Measurements from ENCODE around the gene COL4A5.
"Not testable (repeated sequence)": the region's sequence is repeated elsewhere in the genome, so short reads cannot be mapped to it uniquely, and the experiment has no call there.

Gene COL4A5

DNA sequence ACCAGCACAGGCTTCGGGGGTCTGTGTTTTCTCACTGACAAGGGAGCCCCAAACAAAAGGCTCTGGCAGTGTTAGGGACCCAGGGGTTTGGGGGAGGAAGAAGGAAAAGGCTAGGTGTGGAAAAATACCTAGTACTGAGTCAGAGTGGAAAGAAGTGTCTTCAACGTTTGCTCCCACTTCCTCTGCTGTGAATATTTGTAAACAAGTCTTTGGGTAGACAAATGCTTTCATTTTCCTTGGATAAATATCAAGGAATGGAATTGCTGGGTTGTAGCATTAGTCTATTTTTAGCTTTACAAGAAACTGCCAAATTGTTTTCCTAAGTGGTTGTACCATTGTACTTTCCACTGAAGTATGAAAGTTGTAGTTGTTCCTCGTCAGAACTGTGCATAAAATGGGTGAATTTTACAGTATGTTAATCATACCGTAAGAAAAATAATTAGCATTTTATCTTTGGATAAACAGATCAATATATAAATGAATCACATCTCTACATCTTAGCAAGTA, 17.4 kb downstream of the COL4A5 start:
- DNase-seq (ENCODE audit: low read depth in 2 of 2): no peak

DNA sequence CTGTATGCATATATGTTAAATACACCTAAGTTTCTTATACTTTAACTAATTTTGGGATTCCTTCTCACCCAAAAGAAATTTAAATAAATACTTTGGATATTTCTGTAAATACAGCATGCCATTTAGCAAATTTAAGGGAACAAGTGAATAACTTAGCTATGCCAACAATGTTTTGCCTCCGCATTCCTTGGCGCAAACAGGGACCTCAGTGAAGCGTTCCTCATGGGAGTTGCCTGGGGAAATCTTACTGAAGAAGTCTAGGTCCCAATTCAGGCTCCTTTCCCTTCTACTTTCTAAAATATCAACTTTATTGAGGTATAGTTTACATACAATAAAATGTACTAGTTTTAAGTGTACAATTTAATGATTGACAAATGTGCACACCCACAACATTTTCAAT, 25.0 kb downstream of the COL4A5 start:
- no peak for DNase-seq (ENCODE audit: low read depth in 2 of 2)

DNA sequence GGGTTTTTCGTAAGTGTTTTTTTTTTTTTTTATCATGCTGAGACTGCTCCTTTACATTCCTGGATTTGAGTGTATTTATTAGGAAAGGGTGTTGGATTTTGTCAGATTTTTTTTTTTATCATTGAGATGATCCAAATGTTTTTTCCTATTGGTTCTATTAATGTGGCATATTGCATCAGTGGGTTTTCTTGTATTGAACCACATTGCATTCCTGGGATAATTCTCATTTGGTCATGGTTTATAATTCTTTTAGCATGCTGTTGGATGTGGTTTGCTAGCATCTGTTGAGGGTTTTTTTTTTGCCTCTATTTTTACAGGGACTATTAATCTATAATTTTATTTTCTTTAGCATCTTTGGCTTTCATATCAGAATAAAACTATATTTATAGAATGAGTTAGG, 28.8 kb downstream of the COL4A5 start:
- DNase-seq (ENCODE audit: low read depth in 2 of 2): no peak

DNA sequence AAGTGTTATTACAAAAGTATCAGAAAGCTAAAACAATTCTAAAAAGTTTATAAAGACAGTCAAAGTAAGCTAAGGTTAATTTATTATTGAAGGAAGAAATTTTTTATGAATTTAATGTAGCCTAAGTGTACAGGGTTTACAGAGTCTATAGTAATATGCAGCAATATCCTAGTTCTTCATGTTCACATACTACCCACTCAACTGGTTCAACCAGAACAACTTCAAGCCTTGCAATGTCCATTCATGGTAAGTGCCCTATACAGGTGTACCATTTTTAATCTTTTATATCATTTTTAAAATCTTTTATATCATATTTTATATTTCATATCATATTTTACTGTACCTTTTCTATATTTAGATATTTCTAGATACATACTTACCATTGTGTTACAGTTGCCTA, 34.3 kb downstream of the COL4A5 start:
- DNase-seq (ENCODE audit: low read depth in 2 of 2): no peak

DNA sequence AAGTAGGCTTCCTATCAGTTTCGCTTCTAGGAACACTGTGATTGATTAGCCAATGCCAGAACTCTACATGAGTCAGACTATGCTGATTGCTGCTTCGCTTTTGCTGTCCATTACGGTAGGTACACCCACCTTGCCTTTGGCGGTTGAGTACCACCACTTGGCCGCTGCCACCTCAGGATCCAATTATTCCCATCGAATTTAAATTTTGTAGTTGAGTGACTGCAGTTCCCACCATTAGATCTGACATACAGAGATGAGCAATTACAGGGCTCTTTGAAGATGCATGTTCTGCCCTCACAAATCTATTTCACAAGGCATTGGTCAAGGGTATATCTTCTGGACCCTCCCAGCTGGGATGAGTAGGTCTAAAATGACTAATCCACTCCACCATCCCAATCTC, 41.9 kb downstream of the COL4A5 start:
- not testable (repeated sequence) for DNase-seq (ENCODE audit: low read depth in 2 of 2)

DNA sequence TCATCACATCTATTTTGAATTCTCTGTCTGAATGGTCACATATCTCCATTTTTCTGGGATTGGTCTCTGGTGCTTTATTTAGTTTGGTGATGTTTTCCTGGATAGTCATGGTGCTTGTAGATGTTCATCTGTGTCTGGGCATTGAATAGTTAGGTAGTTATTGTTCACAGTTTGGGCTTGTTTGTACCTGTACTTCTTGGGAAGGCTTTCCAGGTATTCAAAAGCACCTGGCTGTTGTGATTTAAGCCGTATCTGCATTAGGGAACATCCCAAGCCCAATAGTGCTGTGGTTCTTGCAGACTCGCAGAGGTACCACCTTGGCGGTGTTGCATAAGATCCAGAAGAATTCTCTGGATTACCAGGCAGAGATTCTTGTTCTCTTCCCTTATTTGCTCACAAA, 44.6 kb downstream of the COL4A5 start:
- no peak for DNase-seq (ENCODE audit: low read depth in 2 of 2)

DNA sequence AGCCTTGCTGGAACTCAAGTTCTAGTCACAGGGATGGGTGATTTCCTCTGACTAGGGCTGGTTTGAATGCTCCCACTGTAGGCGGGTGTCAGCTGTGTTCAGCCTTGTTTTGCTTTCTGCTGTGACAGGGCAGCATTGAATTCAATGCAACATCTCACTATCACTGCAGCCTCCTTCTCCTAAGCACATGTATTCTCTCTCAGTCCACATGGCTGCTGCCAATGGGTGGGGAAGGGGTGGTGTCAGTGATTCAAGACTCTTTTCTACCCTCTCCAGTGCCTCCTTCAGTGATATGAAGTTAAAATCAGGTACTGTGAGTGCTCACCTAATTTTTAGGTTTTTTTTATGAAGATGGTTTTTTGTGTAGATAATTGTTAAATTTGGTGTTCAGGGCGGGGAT, 46.3 kb downstream of the COL4A5 start:
- no peak for DNase-seq (ENCODE audit: low read depth in 2 of 2)

DNA sequence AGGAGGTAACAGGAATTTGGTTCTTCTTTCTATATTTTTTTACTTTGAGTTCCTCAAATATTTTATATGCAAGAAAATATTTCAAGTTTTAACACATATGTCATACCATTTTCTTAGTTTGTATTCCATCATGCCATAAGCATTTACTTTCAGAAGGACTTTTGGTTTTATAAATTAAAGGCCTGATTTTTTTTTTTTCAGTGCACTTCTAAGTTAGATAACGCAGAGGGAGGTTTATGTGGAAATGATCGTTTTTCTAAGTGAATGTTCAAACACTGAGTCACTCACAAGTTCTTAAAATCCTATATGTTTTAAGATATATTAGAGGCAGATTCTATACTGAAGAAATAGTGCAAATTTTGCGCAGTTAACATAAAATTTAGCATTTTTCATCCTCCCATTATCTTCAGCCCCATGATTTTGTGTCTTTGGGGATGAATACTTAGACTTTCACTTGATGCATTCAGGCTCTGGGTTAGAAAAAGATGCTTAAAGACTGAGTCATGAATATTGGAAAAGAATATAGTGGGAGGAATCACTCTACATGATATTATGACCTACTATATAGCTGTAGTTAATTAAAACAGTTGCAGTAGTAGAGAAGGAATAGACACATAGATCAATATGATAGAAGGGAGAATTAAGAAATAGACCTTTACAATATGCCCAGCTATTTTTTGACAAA, 54.9 kb downstream of the COL4A5 start:
- no peak for DNase-seq (ENCODE audit: low read depth in 2 of 2)

DNA sequence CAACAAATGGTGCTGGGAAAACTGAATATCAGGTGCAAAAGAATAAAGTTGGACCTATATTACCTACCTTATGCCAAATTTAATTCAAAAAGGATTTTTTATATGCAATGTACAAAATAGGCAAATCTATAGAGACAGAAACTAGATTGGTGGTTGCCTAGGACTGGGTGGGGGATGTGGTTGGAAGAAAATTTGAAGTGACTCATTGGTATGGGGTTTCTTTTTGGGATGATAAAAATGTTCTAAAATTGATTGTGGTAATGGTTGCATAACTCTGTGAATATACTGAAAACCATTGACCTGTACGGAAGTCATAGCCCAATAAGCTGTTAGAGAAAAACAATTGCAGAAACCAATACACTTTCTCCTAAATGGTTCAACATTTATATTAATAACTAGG, 72.1 kb downstream of the COL4A5 start:
- DNase-seq (ENCODE audit: low read depth in 2 of 2): no peak

DNA sequence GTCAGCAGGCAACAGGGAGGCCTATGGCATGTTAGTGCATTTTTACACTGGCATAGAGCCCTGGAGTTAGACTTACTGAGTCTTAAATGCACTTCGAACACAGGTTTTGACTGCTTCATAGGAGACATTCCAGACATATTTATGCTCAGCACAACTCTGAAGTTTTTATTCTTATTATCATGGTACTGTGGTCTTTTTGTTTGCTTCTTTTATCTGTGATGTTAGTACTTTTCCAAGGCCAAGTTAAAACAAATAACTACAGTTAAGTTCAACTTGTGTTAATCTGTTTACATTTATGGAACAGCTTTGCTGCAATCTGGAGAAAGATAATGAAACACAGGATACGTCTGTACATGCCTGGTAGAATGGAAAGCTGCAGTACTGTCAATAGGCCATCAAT, 76.5 kb downstream of the COL4A5 start:
- DNase-seq (ENCODE audit: low read depth in 2 of 2): no peak

DNA sequence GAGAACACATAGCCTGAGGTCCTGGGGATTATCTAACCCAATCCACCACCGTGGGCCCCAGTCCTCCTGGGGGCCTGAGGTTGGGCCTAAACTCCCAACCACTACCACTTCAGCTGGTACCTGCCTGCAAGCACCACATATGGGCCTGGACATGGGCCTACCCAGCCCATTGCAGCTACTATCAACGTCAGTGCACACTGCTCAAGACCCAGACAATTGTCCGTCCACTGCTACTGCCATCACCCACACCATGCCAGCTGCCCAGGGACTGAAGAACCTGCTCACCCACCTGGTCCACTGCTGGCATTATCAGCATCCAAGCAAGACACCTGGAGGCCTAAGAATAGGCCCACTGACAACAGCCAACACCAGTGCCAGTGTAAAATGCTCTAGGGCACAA, 88.1 kb downstream of the COL4A5 start:
- DNase-seq (ENCODE audit: low read depth in 2 of 2): no peak

DNA sequence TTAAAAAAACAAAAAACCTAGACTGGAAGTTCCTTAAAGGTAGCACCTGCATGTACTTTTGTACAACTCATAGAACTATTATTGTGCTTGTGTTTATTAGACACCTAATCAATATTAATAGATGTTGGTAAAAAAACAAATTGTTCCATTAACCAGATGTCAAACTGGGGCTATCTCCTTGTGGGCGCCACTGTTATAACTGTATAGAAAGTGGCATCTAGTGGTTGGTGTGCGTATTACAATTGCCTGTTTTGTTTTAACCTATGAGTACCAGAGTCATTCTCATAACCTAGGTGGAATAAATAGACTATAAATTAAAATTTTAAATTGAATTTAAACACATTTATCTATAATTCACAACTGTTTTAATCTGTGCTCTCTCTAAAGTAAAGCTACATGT, 97.4 kb downstream of the COL4A5 start:
- DNase-seq (ENCODE audit: low read depth in 2 of 2): no peak

DNA sequence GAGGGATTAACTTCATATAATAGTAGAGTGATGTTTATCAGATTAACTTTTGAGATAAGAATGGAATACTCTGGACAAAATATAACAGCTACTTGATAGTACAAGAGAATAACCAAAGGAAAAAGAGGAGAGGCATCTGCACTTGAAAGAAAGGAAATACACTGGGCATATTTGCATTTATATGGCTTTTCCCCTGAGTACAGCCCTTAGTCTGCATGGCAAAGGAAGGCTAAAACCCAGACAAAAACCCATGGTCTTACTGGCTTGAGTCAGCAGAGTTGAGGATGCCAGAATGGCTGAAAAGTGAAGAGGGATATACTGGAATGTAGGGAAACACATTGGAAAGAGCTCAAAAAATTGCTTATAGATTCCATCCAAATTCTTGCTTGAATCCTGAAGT, 101.6 kb downstream of the COL4A5 start:
- no peak for DNase-seq (ENCODE audit: low read depth in 2 of 2)

DNA sequence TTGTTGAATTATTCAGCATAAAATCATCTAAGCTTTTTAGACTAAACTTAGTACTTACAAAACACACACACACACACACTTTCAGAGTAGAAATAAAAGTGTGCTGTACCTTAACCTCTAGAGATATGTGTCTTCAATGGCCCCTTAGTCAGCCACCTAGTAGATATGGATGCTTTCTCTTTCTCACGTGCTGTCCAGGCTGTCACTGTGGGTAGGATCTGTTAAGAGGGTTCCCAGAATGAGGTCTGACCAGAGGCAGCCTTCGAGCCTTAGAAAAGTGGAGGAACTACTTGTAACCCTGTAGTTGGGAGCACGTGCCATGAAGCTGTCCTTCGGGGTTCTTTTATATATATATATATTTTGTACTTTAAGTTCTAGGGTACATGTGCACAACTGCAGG, 117.9 kb downstream of the COL4A5 start:
- no peak for DNase-seq (ENCODE audit: low read depth in 2 of 2)

DNA sequence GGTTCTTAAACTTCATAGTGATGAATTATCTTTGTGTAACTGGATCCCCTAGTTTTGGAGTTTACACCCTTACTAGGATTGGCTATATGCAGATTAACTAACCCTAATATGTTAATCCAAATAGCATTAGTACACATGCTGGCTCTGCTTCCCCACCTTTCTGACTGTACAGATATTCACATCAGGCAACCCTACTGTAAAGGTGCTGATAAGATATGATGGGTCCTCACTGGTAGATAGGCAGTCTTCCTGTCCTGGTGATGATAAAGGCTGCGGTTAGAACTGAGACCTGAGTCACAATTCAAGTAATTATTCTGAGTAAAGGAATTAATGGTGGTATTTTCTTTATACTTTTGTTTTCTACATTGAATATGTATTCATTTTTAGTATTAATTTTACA, 118.6 kb downstream of the COL4A5 start:
- DNase-seq (ENCODE audit: low read depth in 2 of 2): no peak

DNA sequence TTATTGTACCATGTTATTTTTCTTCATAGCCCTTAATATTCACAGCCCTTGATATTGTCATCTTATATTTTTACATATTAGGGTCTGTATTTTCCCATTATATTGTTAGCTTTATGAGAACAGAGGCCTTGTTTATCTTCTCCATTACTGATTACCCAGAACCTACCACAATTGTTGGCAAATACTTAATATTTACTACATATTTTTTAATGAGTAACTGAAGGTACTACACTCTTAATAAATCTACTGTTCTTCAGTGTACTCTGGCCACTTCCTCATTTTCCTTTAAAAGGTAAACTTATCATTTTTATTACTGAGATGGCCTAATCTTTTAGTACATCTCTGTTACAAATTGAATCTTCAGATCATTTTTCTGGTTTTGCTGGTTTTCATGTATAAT, 133.5 kb downstream of the COL4A5 start:
- no peak for DNase-seq (ENCODE audit: low read depth in 2 of 2)

DNA sequence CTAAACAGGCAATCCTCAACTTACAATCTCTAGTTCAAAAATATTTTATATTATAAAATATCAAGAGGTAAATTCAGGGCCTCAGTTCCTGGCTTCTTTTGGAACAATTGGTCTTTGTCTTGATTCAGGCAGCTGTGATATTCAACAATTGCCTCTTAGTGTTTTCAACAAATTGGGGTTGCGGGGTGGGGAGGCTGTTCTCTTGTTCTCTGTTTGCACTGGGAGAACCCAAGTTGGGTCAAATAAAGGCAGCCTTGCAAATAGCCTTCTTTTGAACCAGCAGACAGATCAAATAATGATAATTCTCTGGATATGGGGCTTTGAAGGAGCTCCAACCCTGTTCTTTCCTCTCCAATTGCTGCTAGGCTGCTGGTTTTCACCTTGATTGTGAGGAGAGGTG, 142.5 kb downstream of the COL4A5 start:
- DNase-seq (ENCODE audit: low read depth in 2 of 2): no peak

DNA sequence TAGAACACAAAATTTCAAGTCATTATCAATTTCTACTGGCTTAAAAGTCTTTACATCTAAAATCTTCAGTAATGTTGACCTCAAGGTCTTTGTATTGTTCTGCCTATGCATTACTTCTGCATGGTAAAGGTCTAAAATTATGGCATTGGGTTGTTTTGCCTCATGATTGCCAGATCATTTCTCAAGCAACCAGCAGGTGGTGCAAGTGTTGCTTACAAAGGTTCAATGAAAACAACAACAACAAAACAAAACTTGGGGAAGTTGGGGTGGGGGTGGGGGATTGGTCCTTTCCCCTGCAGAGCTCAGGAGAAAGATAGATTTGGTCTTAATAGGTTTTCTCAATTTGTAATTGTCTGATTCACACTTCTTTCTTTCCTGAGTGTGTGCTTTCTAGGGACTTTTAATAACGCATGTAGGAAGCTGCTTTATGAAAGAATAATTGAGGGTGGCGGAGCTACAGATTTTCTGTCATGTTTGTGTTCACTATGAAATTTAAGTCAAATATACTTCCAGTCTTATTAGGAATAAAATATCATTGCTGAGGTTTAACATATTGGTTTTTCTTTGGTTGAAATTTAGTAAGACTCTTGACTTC, 145.1 kb downstream of the COL4A5 start:
- DNase-seq (ENCODE audit: low read depth in 2 of 2): no peak

DNA sequence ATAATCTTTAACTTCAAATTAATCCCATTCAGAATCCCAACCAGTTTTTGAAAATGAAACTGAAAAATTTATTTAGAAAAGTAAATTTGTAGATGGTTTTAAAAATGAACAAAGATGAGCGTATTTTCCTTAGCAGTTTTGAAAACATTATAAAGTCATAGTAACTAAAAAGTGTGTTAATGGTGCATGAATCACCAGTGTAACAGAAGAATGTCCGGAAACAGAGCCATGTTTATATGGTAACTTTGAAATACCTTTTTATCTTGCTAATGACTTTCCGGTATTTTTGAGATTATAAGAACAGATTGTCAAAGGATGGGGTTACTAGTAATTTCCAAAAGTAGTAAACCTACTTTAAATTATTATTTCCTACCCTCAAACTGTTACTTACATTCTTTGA, 150.9 kb downstream of the COL4A5 start:
- DNase-seq (ENCODE audit: low read depth in 2 of 2): no peak

DNA sequence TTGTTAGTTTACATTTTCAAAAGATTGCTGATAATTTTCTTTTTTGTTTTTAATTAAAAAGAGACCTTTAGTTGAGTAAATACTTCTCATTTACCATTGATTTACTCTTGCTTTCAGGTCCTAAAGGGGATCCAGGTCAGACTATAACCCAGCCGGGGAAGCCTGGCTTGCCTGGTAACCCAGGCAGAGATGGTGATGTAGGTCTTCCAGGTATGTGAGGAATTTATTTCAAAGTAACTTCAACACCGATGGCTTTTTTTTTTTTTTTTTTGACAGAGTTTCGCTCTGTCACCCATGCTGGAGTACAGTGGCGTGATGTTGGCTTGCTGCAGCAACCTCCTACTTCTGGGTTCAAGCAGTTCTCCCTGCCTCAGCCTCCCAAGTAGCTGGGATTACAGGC, 161.6 kb downstream of the COL4A5 start:
- no peak for DNase-seq (ENCODE audit: low read depth in 2 of 2)

DNA sequence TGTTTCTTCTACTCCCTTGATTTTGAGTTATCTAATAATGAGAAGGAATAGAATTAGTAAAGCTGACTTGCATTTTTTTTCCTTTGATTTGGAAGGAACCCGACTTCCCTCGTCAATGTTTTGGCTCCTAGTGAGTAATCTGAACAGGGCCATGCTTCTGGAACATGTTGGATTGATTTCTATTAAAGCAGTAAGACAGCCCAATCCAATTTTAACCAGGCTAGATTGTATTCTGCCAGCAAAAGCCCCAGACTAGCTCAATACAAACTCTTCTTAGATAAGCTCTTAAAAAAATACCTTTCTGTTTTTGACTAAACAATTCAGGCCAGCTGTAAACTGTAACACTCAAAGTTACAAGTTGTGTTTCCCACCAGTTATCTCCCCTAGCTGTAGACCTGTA, 170.5 kb downstream of the COL4A5 start:
- no peak for DNase-seq (ENCODE audit: low read depth in 2 of 2)

DNA sequence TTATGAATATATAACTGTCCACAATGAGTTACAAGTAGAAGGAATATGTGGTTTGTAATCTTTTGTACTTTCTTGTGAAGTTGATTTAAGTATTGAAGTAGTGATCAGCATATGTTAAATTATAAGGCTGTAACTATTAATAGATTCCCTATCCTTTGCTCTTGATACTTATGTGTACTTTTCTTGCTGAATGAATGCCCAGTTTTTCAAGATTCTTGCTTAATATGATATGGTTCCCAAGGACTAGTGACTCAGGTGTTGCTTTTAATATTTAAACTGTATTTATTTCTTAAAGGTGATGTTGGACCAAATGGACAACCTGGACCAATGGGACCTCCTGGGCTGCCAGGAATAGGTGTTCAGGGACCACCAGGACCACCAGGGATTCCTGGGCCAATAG, 175.0 kb downstream of the COL4A5 start:
- DNase-seq (ENCODE audit: low read depth in 2 of 2): no peak

DNA sequence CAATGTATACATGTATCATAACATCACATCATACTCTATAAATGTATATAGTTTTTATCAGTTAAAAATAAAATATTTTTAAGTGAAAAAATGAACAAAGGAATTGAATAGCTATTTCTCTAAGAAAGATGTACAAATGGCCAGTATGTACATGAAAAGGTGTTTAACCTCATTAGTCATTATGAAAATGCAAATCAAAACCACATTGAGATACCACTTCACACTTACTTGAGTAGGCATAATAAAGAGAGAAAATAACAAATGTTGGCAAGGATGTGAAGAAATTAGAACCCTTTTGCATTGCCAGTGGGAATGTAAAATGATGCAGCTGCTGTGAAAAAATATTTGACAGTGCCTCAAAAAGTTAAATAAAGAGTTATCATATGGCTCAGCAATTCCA, 201.2 kb downstream of the COL4A5 start:
- no peak for DNase-seq (ENCODE audit: low read depth in 2 of 2)

Measured in stimulated activated CD4-positive, alpha-beta T cell treated with anti-CD3 and anti-CD28 coated beads, Interleukin-12 subunit alpha, Interleukin-12 subunit beta, amount 100 ng/mL, for 24 hours (primary cell).